IPS-15b (cell line): ENCODE data around the gene DGKG.

Experiments used
- H3K27me3 ChIP-seq: one replicate; pipeline ENCODE4 v1.6.1; 2013; ENCODE audit warnings: low read length; ENCODE audit not compliant: control insufficient read depth, insufficient read depth
- H3K36me3 ChIP-seq: one replicate; pipeline ENCODE4 v1.6.1; 2013; ENCODE audit warnings: low read length; ENCODE audit not compliant: control insufficient read depth, insufficient read depth
- H3K4me1 ChIP-seq: one replicate; pipeline ENCODE4 v1.6.1; 2013; ENCODE audit warnings: mild to moderate bottlenecking, low read length; ENCODE audit not compliant: control insufficient read depth, insufficient read depth
- H3K4me3 ChIP-seq: one replicate; pipeline ENCODE4 v1.5.1; 2013; ENCODE audit warnings: low read depth, low read length
- H3K9ac ChIP-seq: one replicate; pipeline ENCODE4 v1.6.1; 2013; ENCODE audit warnings: low read depth, mild to moderate bottlenecking, low read length
- H3K9me3 ChIP-seq: one replicate; pipeline ENCODE4 v1.6.1; 2013; ENCODE audit warnings: mild to moderate bottlenecking, low read length; ENCODE audit not compliant: control insufficient read depth, insufficient read depth

Gene DGKG

DNA sequence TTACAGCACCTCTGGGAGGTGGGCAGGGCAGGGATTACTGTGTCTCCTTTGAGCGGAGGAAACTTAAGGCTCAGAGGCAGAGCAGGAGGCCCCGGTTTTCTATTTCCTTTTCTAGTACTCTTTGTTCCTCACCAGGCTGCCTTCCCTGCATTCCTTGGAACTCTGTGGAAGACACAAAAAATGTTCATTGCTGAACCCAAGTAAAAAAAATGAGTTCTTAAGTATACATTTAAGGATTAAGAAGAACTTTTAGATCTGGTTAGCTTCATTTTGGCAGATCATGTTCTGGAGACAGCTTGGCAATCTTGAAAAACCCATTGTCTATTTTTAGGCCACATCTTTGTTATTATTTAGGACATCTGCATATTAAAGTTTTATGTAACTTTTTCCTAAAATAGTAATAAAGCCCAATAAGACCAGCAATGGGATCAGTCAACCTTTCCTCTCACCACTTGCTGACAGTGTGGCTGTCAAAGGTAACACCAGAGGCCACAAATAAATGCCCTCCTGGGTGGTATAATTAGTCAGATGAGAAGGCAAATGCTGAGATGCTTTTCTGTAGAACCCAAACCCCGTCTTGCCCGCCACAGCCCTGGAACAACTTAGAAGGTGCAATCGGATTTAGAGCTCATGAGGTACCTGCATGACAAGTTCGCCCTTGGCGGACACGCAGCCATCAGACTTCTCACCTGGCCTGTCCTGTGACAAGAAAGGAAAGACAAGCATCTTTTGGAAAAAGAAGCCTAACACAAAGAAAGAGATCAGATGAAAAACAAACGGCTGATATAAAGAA, 97.2 kb downstream of the DGKG start:
- Histone ChIP-seq H3K4me3 (no peak overlapping the region), H3K4me1 (peaks cover 11% of the 10 kb centered on the region), H3K9me3 (no peaks in the 10 kb centered on the region), H3K27me3 (no peaks in the 10 kb centered on the region), H3K9ac (no peak overlapping the region), H3K36me3 (no peaks in the 10 kb centered on the region)

DNA sequence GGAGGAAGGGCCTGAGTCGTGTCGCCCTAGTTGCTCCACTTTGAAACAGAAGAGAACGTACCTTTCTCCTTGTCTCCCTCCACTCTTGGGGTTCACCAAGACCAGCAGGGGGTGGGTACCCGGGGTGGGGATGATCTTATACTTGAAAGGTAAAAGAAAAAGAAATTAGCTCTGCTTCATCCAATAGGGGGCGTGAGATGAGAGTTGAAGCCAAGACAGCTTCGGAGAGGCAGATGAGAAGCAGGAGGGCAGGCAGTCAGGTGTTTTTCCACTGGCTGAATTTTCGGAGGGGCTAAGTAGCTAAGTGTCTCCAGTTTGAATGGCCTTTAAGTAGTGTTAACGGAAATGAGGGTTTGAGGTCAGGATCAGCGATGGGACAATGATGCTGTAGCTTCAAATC, 100.4 kb downstream of the DGKG start:
- Histone ChIP-seq H3K36me3 (no peaks in the 10 kb centered on the region), H3K9ac (no peak overlapping the region), H3K4me3 (no peak overlapping the region), H3K27me3 (peaks cover 3% of the 10 kb centered on the region), H3K9me3 (no peaks in the 10 kb centered on the region), H3K4me1 (peaks cover 11% of the 10 kb centered on the region)

DNA sequence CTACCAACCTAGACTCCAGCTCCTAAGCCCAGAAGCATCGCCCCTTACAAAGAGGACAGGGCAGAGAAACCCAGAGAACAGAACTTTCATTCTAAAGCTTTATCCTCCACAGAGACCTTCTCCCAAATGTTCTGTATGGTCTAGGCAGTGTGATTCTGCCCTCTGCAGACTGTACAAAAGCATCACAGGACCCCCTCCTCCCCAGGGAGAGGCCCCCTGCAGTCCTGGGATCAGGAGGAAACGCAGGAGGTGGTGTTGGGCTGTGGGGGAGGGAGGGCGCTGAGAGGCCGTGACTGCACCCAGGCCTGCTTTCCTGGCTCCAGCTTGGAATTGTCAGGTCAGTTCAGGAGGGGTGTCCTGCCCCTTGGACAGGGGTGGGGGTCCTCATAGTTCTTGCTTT, 101.3 kb downstream of the DGKG start:
- H3K9me3 ChIP-seq: no peaks in the 10 kb centered on the region
- no peaks in the 10 kb centered on the region for H3K36me3 ChIP-seq
- peaks cover 3% of the 10 kb centered on the region for H3K27me3 ChIP-seq
- H3K4me3 ChIP-seq: no peak overlapping the region
- H3K9ac ChIP-seq: no peak overlapping the region
- peaks cover 11% of the 10 kb centered on the region for H3K4me1 ChIP-seq

DNA sequence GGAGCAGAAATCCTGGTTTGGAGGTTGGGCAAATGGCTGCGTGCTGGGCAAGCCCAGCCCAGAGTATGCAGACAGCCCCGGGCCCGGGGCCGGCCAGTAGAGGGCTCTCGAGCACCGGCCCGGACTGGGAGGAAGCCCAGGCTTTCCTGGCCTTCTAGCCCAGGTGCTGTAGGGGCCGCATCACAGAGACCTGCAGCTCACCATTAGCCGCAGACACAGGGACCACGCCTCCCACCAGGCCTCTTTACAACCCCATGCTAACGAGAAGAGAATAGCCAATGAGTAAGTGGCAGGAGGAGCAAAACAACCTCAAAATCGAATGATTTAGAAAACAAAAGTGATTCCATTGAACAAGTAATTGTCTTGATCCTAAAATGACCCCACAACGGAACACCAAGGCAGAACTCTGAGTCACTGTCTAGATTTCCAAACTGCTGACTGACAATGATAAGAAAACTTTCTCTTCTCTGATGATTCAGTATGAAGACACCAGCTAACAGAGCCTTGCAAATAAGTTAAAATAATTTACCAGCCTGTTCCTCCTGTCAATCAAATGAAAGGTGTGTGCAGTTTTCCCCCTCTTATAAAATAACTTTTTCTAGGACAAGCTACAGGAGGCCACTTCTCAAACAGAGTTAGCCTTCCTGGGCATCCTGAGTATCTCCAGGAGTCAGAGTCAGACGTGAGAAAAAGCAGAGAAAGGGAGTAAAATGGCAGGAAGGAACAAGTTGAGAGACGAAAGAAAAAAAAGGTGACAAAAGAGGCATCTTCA, 102.2 kb downstream of the DGKG start:
- H3K4me1 ChIP-seq: peaks cover 11% of the 10 kb centered on the region
- no peaks in the 10 kb centered on the region for H3K36me3 ChIP-seq
- peaks cover 3% of the 10 kb centered on the region for H3K27me3 ChIP-seq
- H3K4me3 ChIP-seq: no peak overlapping the region
- H3K9me3 ChIP-seq: no peaks in the 10 kb centered on the region
- no peak overlapping the region for H3K9ac ChIP-seq

DNA sequence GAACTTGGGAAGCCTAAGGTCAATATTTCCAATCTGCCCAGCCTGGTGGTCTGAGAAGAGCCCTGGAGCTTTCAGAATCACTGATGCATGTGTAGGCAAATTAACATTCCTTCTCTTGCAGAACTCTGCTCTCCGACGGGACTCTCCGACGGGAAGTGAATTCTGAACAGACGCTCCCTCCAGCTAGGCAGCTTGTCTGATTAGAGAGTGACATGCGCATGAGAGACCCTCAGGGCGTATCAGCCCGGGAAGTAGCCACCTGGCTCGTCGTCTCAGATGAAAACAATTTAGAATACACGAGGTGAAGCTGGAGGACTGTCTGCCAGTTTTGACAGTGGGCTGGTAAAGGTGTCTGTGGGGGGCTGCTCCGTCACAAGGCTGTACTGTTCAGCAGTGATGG, 103.1 kb downstream of the DGKG start:
- Histone ChIP-seq H3K9me3 (no peaks in the 10 kb centered on the region), H3K4me1 (peaks cover 11% of the 10 kb centered on the region), H3K36me3 (no peaks in the 10 kb centered on the region), H3K27me3 (peaks cover 3% of the 10 kb centered on the region), H3K9ac (no peak overlapping the region), H3K4me3 (peak overlapping the region; percentile 23)

DNA sequence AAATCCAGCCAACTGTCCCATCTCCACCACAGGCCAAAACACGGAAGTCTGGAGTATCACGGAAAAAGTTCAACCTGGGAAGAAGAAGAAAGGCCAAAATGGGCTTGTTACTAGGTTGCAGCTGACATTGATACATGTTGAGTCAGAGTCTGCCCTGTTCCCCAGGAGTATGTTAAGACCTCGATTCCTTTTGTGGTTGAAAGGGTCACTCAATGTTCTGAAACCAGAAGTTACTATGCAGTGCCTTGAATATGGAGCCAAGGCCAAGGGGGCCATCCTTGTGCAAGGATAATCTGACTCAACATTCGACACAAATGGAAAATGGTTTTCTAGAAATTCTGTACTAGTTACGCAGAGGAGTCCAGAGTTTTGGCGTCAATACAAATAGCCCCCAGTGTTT, 104.2 kb downstream of the DGKG start:
- peaks cover 11% of the 10 kb centered on the region for H3K4me1 ChIP-seq
- no peaks in the 10 kb centered on the region for H3K9me3 ChIP-seq
- H3K9ac ChIP-seq: no peak overlapping the region
- no peaks in the 10 kb centered on the region for H3K36me3 ChIP-seq
- H3K27me3 ChIP-seq: peaks cover 3% of the 10 kb centered on the region
- H3K4me3 ChIP-seq: no peak overlapping the region

DNA sequence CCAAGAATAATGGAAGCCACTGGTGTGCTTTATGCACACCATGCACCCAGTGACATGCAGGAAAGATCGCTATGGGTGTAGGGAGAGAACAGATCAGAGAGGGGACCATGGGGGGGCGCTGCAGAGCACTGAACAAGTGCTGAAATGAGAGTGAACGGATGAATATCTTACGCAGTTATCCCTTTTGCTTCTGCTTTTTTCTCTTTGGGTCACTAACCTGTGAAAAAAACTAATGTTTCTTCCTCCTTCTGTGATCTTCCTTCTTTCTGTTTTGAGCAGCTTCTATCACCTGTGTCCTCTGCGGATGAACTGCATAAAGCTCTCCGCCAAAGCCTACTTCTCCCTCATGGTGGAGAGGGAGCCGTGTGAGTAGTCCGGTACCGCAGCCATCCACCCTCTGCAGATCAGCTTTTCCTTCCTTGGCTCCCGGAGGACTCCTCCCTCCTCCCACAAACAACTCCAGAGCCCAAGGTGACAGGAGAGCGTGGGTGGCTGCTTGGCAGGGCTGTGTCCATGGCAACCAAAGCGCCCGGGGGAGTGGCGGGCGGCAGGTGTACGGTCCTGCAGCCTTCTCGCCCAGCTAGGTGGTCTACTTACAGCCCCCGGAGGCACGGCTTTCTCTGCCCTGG, 106.2 kb downstream of the DGKG start:
- Histone ChIP-seq H3K36me3 (no peaks in the 10 kb centered on the region), H3K27me3 (peaks cover 3% of the 10 kb centered on the region), H3K9ac (no peak overlapping the region), H3K4me1 (peaks cover 8% of the 10 kb centered on the region), H3K9me3 (no peaks in the 10 kb centered on the region), H3K4me3 (no peak overlapping the region)

DNA sequence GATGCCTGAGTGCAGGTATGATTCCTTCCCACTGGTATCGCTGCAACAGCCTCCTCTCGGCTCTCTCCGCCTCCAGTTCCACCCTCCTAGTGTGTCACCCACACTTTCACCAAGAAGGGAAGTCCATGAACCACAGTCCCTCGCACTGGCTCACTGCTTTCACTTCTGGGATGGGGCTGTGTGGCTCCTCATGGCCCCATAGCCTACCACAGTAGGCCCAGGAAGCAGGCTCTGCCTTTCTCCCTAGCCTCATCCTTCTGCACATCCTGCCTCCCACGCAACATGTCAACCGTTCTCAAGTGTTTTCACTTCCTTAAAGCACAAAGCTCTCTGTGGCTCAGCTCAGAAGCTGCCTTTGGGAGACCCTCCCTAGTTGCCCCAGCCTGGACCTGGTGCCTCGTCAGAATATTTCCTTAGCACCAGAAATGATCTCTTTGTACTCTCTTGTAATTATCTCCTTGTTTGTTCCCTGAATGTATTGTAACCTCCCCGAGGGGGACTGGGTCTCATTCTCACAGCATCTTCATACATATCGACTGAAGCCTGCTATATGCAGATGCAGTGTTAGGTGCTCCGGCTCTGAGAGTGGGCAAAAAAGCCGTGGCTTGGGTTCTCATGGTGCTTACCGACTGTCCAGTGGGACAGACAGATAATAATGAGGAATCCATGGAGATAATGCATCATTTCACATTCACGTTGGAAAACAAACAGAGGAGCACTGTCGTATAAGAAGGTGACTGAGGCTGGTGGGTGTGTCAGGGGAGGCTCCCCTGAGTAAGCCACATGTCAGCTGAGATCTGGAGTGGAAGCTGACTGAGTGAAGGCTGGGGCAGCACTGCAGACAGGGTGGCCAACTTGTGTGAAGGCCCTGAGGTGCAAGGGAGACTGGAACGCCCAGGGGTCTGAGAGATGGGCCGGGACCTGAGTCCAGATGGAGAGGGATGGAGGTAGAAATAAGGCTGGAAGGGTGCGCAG, 107.1 kb downstream of the DGKG start:
- H3K4me3 ChIP-seq: no peak overlapping the region
- no peaks in the 10 kb centered on the region for H3K4me1 ChIP-seq
- H3K36me3 ChIP-seq: no peaks in the 10 kb centered on the region
- no peaks in the 10 kb centered on the region for H3K9me3 ChIP-seq
- H3K9ac ChIP-seq: no peak overlapping the region
- peaks cover 3% of the 10 kb centered on the region for H3K27me3 ChIP-seq

DNA sequence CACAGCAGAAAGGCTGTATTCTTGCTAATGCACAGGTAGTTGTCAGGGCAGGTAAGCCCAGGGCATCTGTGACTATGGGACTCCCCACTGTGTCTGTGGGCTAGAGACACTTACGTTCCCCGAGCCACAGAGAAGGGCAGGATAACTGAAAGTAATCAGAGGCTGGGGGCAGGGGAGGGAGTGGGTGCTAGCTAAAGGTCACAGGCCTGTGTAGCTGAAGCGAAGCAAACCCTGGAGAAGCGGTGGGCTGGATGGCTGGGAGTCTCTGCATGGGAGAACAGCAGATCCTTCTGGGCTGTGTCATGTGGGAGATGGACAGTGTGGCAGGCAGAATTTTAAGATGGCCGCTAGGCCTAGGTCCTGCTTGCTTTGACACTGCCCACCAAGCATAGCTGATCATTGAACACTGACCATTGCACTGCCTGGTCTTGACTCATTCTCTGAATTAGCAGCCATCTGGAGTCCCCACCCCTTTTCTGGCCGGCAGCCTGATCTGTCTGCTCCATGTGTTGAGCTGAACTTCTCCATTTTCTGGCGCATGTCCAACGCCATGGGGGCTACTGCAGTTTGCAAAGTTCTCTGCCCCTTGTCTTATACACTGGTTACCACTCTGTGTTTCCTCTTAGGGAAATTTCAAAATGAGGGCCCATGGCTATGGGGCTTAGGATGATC, 110.0 kb downstream of the DGKG start:
- Histone ChIP-seq H3K36me3 (no peaks in the 10 kb centered on the region), H3K4me1 (no peaks in the 10 kb centered on the region), H3K9ac (no peak overlapping the region), H3K9me3 (no peaks in the 10 kb centered on the region), H3K4me3 (no peak overlapping the region), H3K27me3 (no peaks in the 10 kb centered on the region)

DNA sequence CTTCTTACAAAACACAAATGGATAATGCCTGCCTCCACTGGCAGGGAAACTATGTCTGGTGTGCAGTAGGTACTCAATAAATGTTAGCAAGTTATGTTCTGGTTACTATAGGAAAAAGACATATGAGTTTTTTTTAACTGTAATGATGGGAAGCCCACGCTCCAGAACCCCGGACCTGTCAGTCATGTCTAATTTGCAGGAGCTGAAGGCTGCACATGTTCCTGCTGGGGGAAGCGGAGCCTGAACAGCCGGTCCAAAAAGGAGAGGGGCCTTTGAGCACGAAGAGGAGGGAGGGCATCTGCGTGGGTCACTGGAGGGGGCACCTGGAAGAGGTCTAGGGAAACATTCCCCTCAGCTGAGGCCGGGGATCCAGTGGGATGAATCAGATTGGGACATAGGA, 113.2 kb downstream of the DGKG start:
- H3K27me3 ChIP-seq: no peaks in the 10 kb centered on the region
- no peaks in the 10 kb centered on the region for H3K4me1 ChIP-seq
- H3K4me3 ChIP-seq: no peak overlapping the region
- no peaks in the 10 kb centered on the region for H3K9me3 ChIP-seq
- H3K36me3 ChIP-seq: no peaks in the 10 kb centered on the region
- no peak overlapping the region for H3K9ac ChIP-seq
